ENCODE results near the gene WDR27. TPM values are rescaled to one million over a fixed set of nuclear protein-coding genes. Genes with fewer than 3 reads are reported as not detected.

The WDR27 gene
- polyA plus RNA-seq, 1 experiment, result 28.7 TPM

DNA sequence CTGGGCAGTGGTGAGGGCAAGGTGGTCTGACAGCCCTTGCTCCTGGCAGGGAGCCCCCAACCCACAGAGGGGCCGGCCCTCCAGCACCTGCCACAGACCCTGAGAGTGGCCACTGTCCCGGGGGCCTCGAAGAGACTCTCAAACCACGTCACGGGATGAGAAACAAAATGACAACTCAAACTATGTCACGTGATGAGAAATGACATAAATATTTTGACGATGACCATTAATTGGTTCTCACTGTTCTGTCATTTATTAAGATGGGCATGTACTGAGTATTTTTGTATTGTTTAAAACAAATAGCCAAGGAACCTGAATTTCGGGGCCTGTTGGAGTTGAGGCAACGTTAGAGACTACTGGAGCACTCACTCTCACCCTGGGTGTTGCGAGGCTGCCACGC is 135.5 kb downstream of the WDR27 start:
- TF ChIP-seq, protein P1, sequence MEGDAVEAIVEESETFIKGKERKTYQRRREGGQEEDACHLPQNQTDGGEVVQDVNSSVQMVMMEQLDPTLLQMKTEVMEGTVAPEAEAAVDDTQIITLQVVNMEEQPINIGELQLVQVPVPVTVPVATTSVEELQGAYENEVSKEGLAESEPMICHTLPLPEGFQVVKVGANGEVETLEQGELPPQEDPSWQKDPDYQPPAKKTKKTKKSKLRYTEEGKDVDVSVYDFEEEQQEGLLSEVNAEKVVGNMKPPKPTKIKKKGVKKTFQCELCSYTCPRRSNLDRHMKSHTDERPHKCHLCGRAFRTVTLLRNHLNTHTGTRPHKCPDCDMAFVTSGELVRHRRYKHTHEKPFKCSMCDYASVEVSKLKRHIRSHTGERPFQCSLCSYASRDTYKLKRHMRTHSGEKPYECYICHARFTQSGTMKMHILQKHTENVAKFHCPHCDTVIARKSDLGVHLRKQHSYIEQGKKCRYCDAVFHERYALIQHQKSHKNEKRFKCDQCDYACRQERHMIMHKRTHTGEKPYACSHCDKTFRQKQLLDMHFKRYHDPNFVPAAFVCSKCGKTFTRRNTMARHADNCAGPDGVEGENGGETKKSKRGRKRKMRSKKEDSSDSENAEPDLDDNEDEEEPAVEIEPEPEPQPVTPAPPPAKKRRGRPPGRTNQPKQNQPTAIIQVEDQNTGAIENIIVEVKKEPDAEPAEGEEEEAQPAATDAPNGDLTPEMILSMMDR (IDR thresholded peaks at IDR 0.05; ENCODE audit: insufficient read depth, low read depth, low read length), result no peak
- Histone ChIP-seq H3K27me3 (ENCODE audit: control insufficient read depth, insufficient read depth, low read length) (no peaks in the 10 kb centered on the region), H3K36me3 (ENCODE audit: control insufficient read depth, insufficient read depth, low read length) (no peaks in the 10 kb centered on the region), H3K4me3 (ENCODE audit: low read depth, low read length) (no peak overlapping the region)
- CTCF ChIA-PET, result no interaction called here
- no peak for DNase-seq (ENCODE audit: low read depth)
- POLR2A ChIA-PET, result no interaction called here

DNA sequence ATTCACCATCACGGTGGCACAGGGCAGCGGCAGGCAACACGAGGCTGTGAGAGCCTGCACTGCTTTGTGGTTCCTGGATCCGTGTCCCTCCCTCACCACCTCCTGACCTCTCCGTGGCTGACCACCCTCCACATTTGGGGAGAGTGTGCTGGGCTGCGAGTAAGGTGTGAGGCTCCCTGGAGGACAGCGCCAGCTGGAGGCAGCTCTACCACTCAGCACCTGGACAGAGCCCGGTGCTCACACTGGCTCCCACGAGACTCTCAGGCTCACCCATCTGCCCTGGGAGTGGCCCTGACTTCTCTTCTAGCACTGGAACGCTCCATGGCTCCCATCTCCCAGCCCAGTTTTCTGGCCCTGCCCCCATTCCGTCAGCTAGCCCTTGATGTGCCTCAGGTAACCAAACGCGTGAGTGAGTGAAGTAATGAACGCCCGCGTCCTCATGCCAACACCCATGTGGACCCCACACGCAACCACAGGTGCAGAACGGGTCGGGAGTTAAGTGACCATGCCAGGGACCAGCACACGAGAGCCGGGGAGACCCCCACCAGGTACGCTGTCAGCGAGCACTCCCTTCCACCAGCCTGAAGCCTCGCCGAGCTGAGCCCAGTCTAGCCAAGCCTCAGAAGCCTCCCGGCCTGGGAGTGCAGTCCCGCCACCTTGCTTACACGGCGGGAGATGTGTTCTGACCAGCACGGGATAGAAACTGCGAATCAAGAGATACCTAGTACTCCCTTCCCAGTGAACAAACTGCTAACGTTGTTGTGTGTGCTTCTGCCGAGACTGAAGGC is 137.2 kb downstream of the WDR27 start:
- ChIA-PET CTCF (no interaction called here), POLR2A (no interaction called here)
- no peaks in the 10 kb centered on the region for H3K27me3 ChIP-seq (ENCODE audit: control insufficient read depth, insufficient read depth, low read length)
- no peak for DNase-seq (ENCODE audit: low read depth)
- TF ChIP-seq, protein P1 (IDR thresholded peaks at IDR 0.05; ENCODE audit: insufficient read depth, low read depth, low read length), result no peak
- H3K4me3 ChIP-seq (ENCODE audit: low read depth, low read length), result no peak overlapping the region
- no peaks in the 10 kb centered on the region for H3K36me3 ChIP-seq (ENCODE audit: control insufficient read depth, insufficient read depth, low read length)

DNA sequence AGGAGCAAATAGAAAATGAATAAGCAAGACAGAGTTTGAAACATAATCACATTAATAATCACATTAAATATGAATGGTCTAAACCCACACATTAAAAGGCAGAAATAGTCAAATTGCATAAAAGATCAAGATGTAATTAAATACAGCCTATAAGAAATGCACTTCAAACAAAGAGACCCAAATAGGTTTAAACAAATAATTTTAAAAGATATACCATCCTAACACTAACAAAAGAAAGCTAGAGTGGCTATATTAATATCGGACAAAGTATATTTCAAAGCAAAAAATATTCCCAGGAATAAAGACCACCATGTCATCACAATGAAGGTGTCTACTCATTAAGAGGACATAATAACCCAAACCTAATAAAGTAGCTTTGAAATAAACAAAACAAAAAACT is 140.2 kb downstream of the WDR27 start:
- ChIA-PET CTCF (no interaction called here), POLR2A (no interaction called here)
- H3K36me3 ChIP-seq (ENCODE audit: control insufficient read depth, insufficient read depth, low read length), result no peaks in the 10 kb centered on the region
- TF ChIP-seq, protein P1 (IDR thresholded peaks at IDR 0.05; ENCODE audit: insufficient read depth, low read depth, low read length), result no peak
- no peak for DNase-seq (ENCODE audit: low read depth)
- H3K27me3 ChIP-seq (ENCODE audit: control insufficient read depth, insufficient read depth, low read length), result no peaks in the 10 kb centered on the region
- H3K4me3 ChIP-seq (ENCODE audit: low read depth, low read length), result no peak overlapping the region

DNA sequence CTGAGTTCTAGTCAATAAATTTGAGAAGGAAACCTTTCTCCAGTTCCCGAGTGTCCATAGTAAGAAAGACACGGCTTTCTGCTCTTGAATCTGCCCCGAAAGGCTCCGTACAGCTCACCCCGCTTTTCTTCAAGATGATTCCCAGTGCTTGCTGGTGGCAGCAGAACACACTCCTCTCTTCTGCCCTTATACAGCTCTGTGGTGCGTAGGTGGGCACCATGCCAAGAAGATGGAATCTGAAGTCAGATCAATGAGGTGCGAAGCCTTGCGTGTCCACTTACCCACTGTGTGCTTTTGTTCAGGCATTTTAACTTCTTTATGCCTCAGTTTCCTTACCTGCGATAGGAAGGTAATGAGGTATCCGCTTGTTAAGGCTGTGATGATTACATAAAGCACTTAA is 142.2 kb downstream of the WDR27 start:
- CTCF ChIA-PET, result no interaction called here
- Histone ChIP-seq H3K36me3 (ENCODE audit: control insufficient read depth, insufficient read depth, low read length) (no peaks in the 10 kb centered on the region), H3K27me3 (ENCODE audit: control insufficient read depth, insufficient read depth, low read length) (no peaks in the 10 kb centered on the region), H3K4me3 (ENCODE audit: low read depth, low read length) (no peak overlapping the region)
- POLR2A ChIA-PET, result interaction anchor here (0.6 kb wide), 1 partner anchor 23 kb away, joined by 3 read pairs; no protein-coding TSS in a partner anchor
- no peak for DNase-seq (ENCODE audit: low read depth)
- TF ChIP-seq, protein P1 (IDR thresholded peaks at IDR 0.05; ENCODE audit: insufficient read depth, low read depth, low read length), result no peak

DNA sequence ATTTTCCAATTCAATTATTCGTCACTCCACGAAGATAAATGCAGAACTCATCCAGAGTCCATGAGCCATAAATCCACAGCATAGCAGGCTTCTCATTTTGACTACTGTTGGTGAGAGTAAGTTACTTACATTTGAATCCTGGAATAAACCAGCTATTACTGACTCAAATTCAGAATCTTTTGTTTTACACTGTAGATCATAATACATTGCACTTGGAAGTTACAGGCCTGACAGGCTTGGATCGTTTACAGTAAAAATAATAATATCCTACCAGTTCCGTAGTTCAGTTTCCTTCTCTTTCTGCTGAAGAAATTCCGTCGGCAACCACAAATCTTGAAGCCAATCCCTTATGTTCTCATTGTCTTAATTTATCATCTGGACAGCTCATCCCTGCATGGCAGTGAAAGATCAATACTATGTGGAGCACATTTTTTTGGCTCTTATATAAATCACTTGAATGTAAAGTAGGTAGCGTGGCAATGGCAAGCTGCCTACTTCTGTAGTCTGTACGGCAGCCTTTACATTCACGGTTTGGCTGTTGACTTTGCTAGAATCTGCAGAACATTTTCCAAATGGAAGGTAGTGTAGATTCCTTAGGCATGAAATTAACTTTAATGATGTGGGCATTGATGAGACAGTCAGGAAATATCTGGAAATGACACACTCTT is 142.9 kb downstream of the WDR27 start:
- Histone ChIP-seq H3K36me3 (ENCODE audit: control insufficient read depth, insufficient read depth, low read length) (no peaks in the 10 kb centered on the region), H3K4me3 (ENCODE audit: low read depth, low read length) (no peak overlapping the region), H3K27me3 (ENCODE audit: control insufficient read depth, insufficient read depth, low read length) (no peaks in the 10 kb centered on the region)
- TF ChIP-seq, protein P1 (IDR thresholded peaks at IDR 0.05; ENCODE audit: insufficient read depth, low read depth, low read length), result no peak
- CTCF ChIA-PET, result no interaction called here
- no peak for DNase-seq (ENCODE audit: low read depth)
- POLR2A ChIA-PET, result no interaction called here
